Measurements from ENCODE around the gene INO80B.

- TF ChIP-seq, protein P1, sequence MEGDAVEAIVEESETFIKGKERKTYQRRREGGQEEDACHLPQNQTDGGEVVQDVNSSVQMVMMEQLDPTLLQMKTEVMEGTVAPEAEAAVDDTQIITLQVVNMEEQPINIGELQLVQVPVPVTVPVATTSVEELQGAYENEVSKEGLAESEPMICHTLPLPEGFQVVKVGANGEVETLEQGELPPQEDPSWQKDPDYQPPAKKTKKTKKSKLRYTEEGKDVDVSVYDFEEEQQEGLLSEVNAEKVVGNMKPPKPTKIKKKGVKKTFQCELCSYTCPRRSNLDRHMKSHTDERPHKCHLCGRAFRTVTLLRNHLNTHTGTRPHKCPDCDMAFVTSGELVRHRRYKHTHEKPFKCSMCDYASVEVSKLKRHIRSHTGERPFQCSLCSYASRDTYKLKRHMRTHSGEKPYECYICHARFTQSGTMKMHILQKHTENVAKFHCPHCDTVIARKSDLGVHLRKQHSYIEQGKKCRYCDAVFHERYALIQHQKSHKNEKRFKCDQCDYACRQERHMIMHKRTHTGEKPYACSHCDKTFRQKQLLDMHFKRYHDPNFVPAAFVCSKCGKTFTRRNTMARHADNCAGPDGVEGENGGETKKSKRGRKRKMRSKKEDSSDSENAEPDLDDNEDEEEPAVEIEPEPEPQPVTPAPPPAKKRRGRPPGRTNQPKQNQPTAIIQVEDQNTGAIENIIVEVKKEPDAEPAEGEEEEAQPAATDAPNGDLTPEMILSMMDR (IDR thresholded peaks at IDR 0.05): no peak
- no peak for TF ChIP-seq POLR2A (IDR thresholded peaks at IDR 0.05)
- no peak for TF ChIP-seq EP300 (IDR thresholded peaks at IDR 0.05)
Measured at GRCh38 chr2:74481431-74481830, 26.5 kb downstream of the INO80B start.

Data from ovary (tissue), 3 donors.